Activated naive CD4-positive, alpha-beta T cell treated with anti-CD3 and anti-CD28 coated beads for 36 hours (primary cell): ENCODE results near the gene ADCY6. TPM values are rescaled to one million over a fixed set of nuclear protein-coding genes. Genes with fewer than 3 reads are reported as not detected.
"Not testable (repeated sequence)": the region's sequence is repeated elsewhere in the genome, so short reads cannot be mapped to it uniquely, and the experiment has no call there.

Experiments used
- CTCF ChIA-PET: fragments of 350-600 bp; sonication (Branson Sonifier 250); formaldehyde crosslinking; loops from one replicate; lab custom pipeline; 2021; ENCODE audit warnings: antibody characterized with exemption; lab: Charles Lee
- DNase-seq: peaks from one replicate; pipeline ENCODE4 v3.0.0-alpha.2; 2020
- H3K27ac Mint-ChIP-seq: one replicate; pipeline ENCODE4 v1.8.0; 2021; ENCODE audit warnings: mild to moderate bottlenecking, mixed read lengths
- H3K27me3 Mint-ChIP-seq: one replicate; pipeline ENCODE4 v1.8.0; 2021; ENCODE audit warnings: low read depth, mixed read lengths
- H3K36me3 Mint-ChIP-seq: one replicate; pipeline ENCODE4 v1.8.0; 2021; ENCODE audit warnings: low read depth, mixed read lengths
- H3K4me1 Mint-ChIP-seq: one replicate; pipeline ENCODE4 v1.8.0; 2021; ENCODE audit warnings: low read depth, mixed read lengths
- H3K4me3 Mint-ChIP-seq: one replicate; pipeline ENCODE4 v1.8.0; 2021; ENCODE audit warnings: mild to moderate bottlenecking, moderate library complexity, mixed read lengths
- H3K9me3 Mint-ChIP-seq: one replicate; pipeline ENCODE4 v1.8.0; 2021; ENCODE audit warnings: mixed read lengths
- intact Hi-C: fragments of 100-400 bp; cut with micrococcal nuclease; formaldehyde crosslinking; loops from one replicate; pipeline ENCODE4 v1.15.1; 2023
- microRNA-seq: library from miRNA; unstranded; fragments of <30 nt; microRNA quantifications from one replicate; pipeline ENCODE4 v1.2.0, GENCODE V29; 2022; ENCODE audit warnings: borderline microRNAs expressed, borderline replicate concordance
- total RNA-seq, 2 experiments: library from RNA; stranded (reverse); gene quantifications; one replicate each; pipeline ENCODE4 v1.2.3, GENCODE V29; 2021

Gene ADCY6
- total RNA-seq, 2 experiments from 2014 or later = 0.05 to 0.15 TPM

GRCh38 chr12:48719002-48719401 lies 69.9 kb downstream of the ADCY6 start:
- Mint-ChIP-seq H3K9me3 (peaks cover 16% of the 10 kb centered on the region), H3K36me3 (peaks cover 24% of the 10 kb centered on the region), H3K4me1 (peaks cover 26% of the 10 kb centered on the region)
- H3K4me3 Mint-ChIP-seq, CTCF ChIA-PET, DNase-seq, H3K27me3 Mint-ChIP-seq, H3K27ac Mint-ChIP-seq: not testable (repeated sequence)
- intact Hi-C loops = loop anchor here (10.0 kb wide), 2 partner anchors 416 to 546 kb away; partner anchors contain the start of genes TUBA1B and TUBA1C

- intact Hi-C loops = loop anchor here (1.0 to 10.0 kb wide), 6 partner anchors 78 to 611 kb away; partner anchors contain the start of genes SENP1, TUBA1A, TUBA1B and TUBA1C
- Mint-ChIP-seq H3K9me3 (peaks cover 16% of the 10 kb centered on the region), H3K4me1 (peaks cover 35% of the 10 kb centered on the region), H3K4me3 (peak overlapping the region; percentile 90), H3K27me3 (no peaks in the 10 kb centered on the region), H3K36me3 (peaks cover 32% of the 10 kb centered on the region), H3K27ac (peak overlapping the region; percentile 99)
- DNase-seq = no peak
- CTCF ChIA-PET = interaction anchor here (1.1 to 1.3 kb wide), 2 partner anchors 36 to 99 kb away, joined by 3 to 5 read pairs; no protein-coding TSS in a partner anchor
These were observed 71.6 kb downstream of the ADCY6 start for GRCh38 chr12:48717252-48717695.

GRCh38 chr12:48716493-48717251 lies 72.2 kb downstream of the ADCY6 start, which contains the start of gene CCNT1:
TSS of gene CCNT1 (minus strand) at chr12:48716707. CDS start at chr12:48716675, 32 bp downstream.
- H3K27ac Mint-ChIP-seq = peak within 1 kb of the TSS; percentile 99

More at GRCh38 chr12:48716493-48717251, 72.2 kb downstream of the ADCY6 start, which contains the start of gene CCNT1:
- Mint-ChIP-seq H3K27me3 (no peaks in the 10 kb centered on the region), H3K9me3 (peaks cover 16% of the 10 kb centered on the region), H3K4me3 (peak within 1 kb of the TSS; percentile 90), H3K4me1 (peaks cover 39% of the 10 kb centered on the region), H3K36me3 (peaks cover 32% of the 10 kb centered on the region)
- intact Hi-C loops = loop anchor here (1.0 to 10.0 kb wide), 15 partner anchors 34 to 831 kb away; partner anchors contain the start of genes ASB8, DDX23, KANSL2 and RND1
- CTCF ChIA-PET = interaction anchor here (1.3 kb wide), 1 partner anchor 99 kb away, joined by 5 read pairs; no protein-coding TSS in a partner anchor
- peak; percentile 100 for DNase-seq

Small RNA genes lying within 50 kb of the gene (microRNA-seq; reads per million reads assigned to microRNA genes)
- not detected for gene MIR4701

Other genes starting within 250 kb of the ADCY6 start
- gene LALBA, start 219.0 kb downstream of the ADCY6 start, total RNA-seq = not detected
- gene KANSL2, start 106.9 kb downstream of the ADCY6 start, total RNA-seq = 10 to 100 TPM; 37.9 to 39.1 TPM
- 10 to 100 TPM; 73.8 to 77.0 TPM for gene CCNT1, start 72.4 kb downstream of the ADCY6 start, total RNA-seq
- 10 to 100 TPM in 1 of 2 experiments, 1 to 10 TPM in 1; 9.5 to 10.0 TPM for gene CACNB3, start 29.4 kb upstream of the ADCY6 start, total RNA-seq
- gene DDX23, start 63.1 kb upstream of the ADCY6 start, total RNA-seq = 100 to 1,000 TPM; 115 to 125 TPM
- gene RND1, start 76.8 kb upstream of the ADCY6 start, total RNA-seq = 1 to 10 TPM; 6.8 to 7.4 TPM
- gene FKBP11, start 136.4 kb upstream of the ADCY6 start, total RNA-seq = 10 to 100 TPM; 49.6 to 59.8 TPM
- 10 to 100 TPM; 84.4 to 87.3 TPM for gene ARF3, start 168.4 kb upstream of the ADCY6 start, total RNA-seq
- not detected for gene WNT10B, start 182.6 kb upstream of the ADCY6 start, total RNA-seq
- not detected for gene WNT1, start 189.2 kb upstream of the ADCY6 start, total RNA-seq
- gene DDN, start 210.3 kb upstream of the ADCY6 start, total RNA-seq = under 1 TPM; 0.20 to 0.21 TPM
- gene PRKAG1, start 229.7 kb upstream of the ADCY6 start, total RNA-seq = 10 to 100 TPM; 49.4 to 50.9 TPM